Muscle layer of duodenum (tissue), 2 donors: Measurements from ENCODE around the gene PIGX.

Source experiments
- H3K27ac ChIP-seq: one replicate; pipeline ENCODE4 v1.7.0; 2013; ENCODE audit warnings: mild to moderate bottlenecking, low read length
- H3K27me3 ChIP-seq: one replicate; pipeline ENCODE4 v1.7.0; 2013; ENCODE audit warnings: low read depth, mild to moderate bottlenecking, control low read depth, low read length
- H3K36me3 ChIP-seq, 2 donors: one replicate each; pipeline ENCODE4 v1.7.0; 2013; ENCODE audit warnings: low read length in 2 of 2, control low read depth in 1 of 2, mild to moderate bottlenecking in 1 of 2; ENCODE audit not compliant: insufficient read depth in 2 of 2, control insufficient read depth in 1 of 2
- H3K4me1 ChIP-seq, 2 donors: one replicate each; pipeline ENCODE4 v1.7.0; 2013; ENCODE audit warnings: low read length in 2 of 2, mild to moderate bottlenecking in 2 of 2, control low read depth in 1 of 2, moderate library complexity in 1 of 2; ENCODE audit not compliant: insufficient read depth in 2 of 2, control insufficient read depth in 1 of 2
- H3K4me3 ChIP-seq, 2 donors: one replicate each; pipeline ENCODE4 v1.7.0; 2013; ENCODE audit warnings: low read length in 2 of 2, low read depth in 1 of 2, mild to moderate bottlenecking in 1 of 2
- H3K9me3 ChIP-seq, 2 donors: one replicate each; pipeline ENCODE4 v1.7.0; 2013; ENCODE audit warnings: low read length in 2 of 2, control low read depth in 1 of 2, mild to moderate bottlenecking in 1 of 2; ENCODE audit not compliant: control insufficient read depth in 1 of 2
- donor health status: healthy.

PIGX gene

DNA sequence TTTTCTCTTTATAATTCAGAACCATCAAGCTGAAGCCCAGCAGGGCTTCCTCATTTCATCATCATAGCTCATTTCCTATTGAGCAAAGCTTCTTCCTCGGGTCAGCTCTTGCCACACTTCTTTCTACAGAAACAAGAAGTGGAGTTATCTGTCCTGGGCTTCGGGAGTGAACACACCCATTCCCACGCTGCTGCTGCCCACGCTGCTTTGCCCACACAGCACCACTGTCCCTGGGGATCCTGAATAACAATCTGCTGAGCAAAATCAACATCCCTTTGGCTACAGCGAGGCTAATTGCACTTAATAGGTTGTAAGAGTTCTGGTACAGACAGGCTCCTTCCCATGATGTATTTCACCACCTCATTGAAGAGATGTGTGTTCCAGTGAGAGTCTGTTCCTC lies 23.8 kb upstream of the PIGX start:
- no peaks in the 10 kb centered on the region for H3K4me1 ChIP-seq
- H3K27me3 ChIP-seq: no peaks in the 10 kb centered on the region
- H3K27ac ChIP-seq: no peak overlapping the region
- H3K36me3 ChIP-seq: no peaks in the 10 kb centered on the region
- H3K4me3 ChIP-seq: no peak overlapping the region
- H3K9me3 ChIP-seq: no peaks in the 10 kb centered on the region

DNA sequence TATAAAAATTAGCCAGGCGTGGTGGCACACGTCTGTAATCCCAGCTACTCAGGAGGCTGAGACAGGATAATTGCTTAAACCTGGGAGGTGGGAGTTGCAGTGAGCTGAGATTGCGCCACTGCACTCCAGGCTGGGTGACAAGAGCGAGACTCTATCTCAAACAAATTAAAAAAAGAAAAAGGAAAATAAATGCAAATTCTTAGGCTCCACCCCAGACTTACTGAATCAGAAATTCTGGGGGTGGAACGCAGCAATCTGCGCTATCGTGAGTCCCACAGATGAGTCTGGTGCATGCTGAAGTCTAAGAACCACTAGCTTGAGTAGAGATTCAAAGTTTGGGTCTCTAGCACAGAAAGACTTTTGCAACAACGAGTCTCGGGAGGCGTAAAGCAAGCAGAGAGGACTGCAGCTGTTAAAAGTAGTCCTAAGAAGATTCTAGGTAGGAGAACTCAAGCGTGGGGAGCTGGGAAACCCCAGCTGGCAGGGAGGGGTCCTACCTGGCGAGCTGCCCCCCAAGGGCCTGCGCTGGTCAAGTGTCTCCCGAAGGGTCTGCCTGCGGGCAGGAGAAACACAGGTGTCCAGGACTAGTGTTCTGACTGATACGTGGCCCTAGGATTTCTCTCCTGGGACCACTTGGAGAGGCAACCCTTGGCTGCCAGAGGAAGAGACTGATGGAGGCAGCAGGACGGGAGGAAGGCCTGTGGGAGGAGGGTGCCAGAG lies 22.1 kb upstream of the PIGX start:
- Histone ChIP-seq H3K4me3 (no peak overlapping the region), H3K27me3 (no peaks in the 10 kb centered on the region), H3K4me1 (no peaks in the 10 kb centered on the region), H3K27ac (no peak overlapping the region), H3K36me3 (no peaks in the 10 kb centered on the region), H3K9me3 (no peaks in the 10 kb centered on the region)

- Histone ChIP-seq H3K9me3 (no peaks in the 10 kb centered on the region), H3K27me3 (no peaks in the 10 kb centered on the region), H3K4me3 (no peak overlapping the region), H3K27ac (no peak overlapping the region), H3K4me1 (no peaks in the 10 kb centered on the region), H3K36me3 (no peaks in the 10 kb centered on the region)
Observed at GRCh38 chr3:196691386-196691785, 20.8 kb upstream of the PIGX start.

- H3K27ac ChIP-seq: no peak overlapping the region
Observed at GRCh38 chr3:196694202-196694638, 18.0 kb upstream of the PIGX start.

GRCh38 chr3:196694941-196695848 lies 17.0 kb upstream of the PIGX start:
- no peaks in the 10 kb centered on the region for H3K36me3 ChIP-seq
- H3K4me1 ChIP-seq: no peaks in the 10 kb centered on the region
- no peak overlapping the region for H3K27ac ChIP-seq
- no peak overlapping the region for H3K4me3 ChIP-seq
- no peaks in the 10 kb centered on the region for H3K9me3 ChIP-seq
- no peaks in the 10 kb centered on the region for H3K27me3 ChIP-seq

More at GRCh38 chr3:196694202-196694638, 18.0 kb upstream of the PIGX start:
- H3K9me3 ChIP-seq: no peaks in the 10 kb centered on the region
- no peaks in the 10 kb centered on the region for H3K27me3 ChIP-seq
- no peaks in the 10 kb centered on the region for H3K36me3 ChIP-seq
- H3K4me1 ChIP-seq: no peaks in the 10 kb centered on the region
- H3K4me3 ChIP-seq: no peak overlapping the region

DNA sequence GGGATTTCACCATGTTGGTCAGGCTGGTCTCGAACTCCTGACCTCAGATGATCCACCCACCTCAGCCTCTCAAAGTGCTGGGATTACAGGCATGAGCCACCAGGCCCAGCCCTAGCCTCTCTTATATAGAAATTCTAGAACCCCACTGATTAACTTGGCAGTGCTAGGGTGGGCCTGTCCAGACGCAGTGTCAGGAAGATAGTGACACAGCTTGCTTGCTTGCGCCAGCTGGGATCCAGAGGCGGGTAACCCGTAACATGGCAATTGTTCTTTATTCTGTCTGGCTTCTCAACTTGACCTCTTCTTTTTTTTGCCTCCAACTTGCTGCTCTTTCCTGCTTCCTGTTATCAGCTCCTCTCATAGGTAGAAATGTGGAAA lies 16.3 kb upstream of the PIGX start:
- Histone ChIP-seq H3K36me3 (no peaks in the 10 kb centered on the region), H3K4me3 (no peak overlapping the region), H3K4me1 (no peaks in the 10 kb centered on the region), H3K9me3 (no peaks in the 10 kb centered on the region), H3K27ac (no peak overlapping the region), H3K27me3 (no peaks in the 10 kb centered on the region)

DNA sequence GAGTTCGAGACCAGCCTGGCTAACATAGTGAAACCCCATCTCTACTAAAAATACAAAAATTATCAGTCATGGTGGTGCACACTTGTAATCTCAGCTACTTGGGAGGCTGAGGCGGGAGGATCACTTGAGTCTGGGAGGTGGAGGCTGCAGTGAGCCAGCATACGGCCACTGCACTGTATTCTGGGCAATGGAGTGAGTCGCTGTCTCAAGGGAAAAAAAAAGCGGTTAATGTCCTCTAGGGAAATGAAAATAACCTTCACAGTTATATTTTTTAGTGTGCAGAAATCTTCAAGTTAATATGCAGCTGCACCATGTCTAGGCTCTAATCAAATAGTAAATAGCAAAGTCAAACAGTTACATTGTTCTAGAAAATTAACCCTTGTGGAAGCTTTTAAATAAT lies 14.9 kb upstream of the PIGX start:
- H3K4me3 ChIP-seq: no peak overlapping the region

DNA sequence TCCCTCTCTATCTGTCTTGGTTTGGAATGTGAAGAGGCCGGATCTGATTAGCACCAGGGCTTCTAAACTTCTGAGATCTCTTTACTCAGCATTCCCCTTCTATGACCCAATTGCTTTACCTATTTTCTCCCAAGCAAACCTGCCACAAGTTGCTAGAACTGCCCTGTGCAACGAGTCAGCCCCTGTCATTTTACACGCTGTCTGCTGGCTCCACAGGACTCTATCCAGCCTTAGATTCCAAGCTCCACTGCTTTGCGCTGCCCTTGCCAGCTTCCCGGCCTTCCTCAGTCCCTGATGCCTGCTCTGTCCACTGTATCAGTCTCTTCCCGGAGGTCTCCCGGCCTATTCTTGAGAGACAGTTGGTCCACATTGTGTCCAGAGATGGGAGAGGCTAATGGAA lies 12.4 kb upstream of the PIGX start:
- Histone ChIP-seq H3K36me3 (no peaks in the 10 kb centered on the region), H3K4me1 (no peaks in the 10 kb centered on the region), H3K27ac (no peak overlapping the region), H3K27me3 (no peaks in the 10 kb centered on the region), H3K9me3 (no peaks in the 10 kb centered on the region), H3K4me3 (no peak overlapping the region)

More for the DNA sequence above, 14.9 kb upstream of the PIGX start:
- no peak overlapping the region for H3K27ac ChIP-seq
- no peaks in the 10 kb centered on the region for H3K36me3 ChIP-seq
- no peaks in the 10 kb centered on the region for H3K27me3 ChIP-seq
- no peaks in the 10 kb centered on the region for H3K9me3 ChIP-seq
- no peaks in the 10 kb centered on the region for H3K4me1 ChIP-seq

GRCh38 chr3:196700801-196701200 lies 11.4 kb upstream of the PIGX start:
- H3K4me1 ChIP-seq: no peaks in the 10 kb centered on the region
- no peaks in the 10 kb centered on the region for H3K36me3 ChIP-seq
- no peak overlapping the region for H3K4me3 ChIP-seq
- H3K27me3 ChIP-seq: no peaks in the 10 kb centered on the region
- no peak overlapping the region for H3K27ac ChIP-seq
- H3K9me3 ChIP-seq: no peaks in the 10 kb centered on the region

- no peaks in the 10 kb centered on the region for H3K36me3 ChIP-seq
- no peak overlapping the region for H3K27ac ChIP-seq
- H3K4me1 ChIP-seq: peaks cover 0 to 3% of the 10 kb centered on the region in 2 donors
- H3K4me3 ChIP-seq: no peak overlapping the region
- H3K9me3 ChIP-seq: no peaks in the 10 kb centered on the region
- no peaks in the 10 kb centered on the region for H3K27me3 ChIP-seq
Observed at GRCh38 chr3:196706327-196706726, 5.8 kb upstream of the PIGX start.

- Histone ChIP-seq H3K4me3 (no peak overlapping the region), H3K27me3 (no peaks in the 10 kb centered on the region), H3K9me3 (no peaks in the 10 kb centered on the region), H3K36me3 (no peaks in the 10 kb centered on the region), H3K4me1 (peaks cover 0 to 7% of the 10 kb centered on the region in 2 donors), H3K27ac (no peak overlapping the region)
Observed at GRCh38 chr3:196706731-196707130, 5.4 kb upstream of the PIGX start.
